Activated CD8-positive, alpha-beta memory T cell treated with anti-CD3 and anti-CD28 coated beads, Interleukin-2, amount 50 U/mL, for 48 hours (primary cell): ENCODE measurements around the gene PITX2.
A peak's percentile ranks its signal among the peaks of the same experiment; 100 is the strongest.

Experiments
- DNase-seq: peaks from one replicate; pipeline ENCODE4 v3.0.0-alpha.2; 2020

The PITX2 gene

DNA sequence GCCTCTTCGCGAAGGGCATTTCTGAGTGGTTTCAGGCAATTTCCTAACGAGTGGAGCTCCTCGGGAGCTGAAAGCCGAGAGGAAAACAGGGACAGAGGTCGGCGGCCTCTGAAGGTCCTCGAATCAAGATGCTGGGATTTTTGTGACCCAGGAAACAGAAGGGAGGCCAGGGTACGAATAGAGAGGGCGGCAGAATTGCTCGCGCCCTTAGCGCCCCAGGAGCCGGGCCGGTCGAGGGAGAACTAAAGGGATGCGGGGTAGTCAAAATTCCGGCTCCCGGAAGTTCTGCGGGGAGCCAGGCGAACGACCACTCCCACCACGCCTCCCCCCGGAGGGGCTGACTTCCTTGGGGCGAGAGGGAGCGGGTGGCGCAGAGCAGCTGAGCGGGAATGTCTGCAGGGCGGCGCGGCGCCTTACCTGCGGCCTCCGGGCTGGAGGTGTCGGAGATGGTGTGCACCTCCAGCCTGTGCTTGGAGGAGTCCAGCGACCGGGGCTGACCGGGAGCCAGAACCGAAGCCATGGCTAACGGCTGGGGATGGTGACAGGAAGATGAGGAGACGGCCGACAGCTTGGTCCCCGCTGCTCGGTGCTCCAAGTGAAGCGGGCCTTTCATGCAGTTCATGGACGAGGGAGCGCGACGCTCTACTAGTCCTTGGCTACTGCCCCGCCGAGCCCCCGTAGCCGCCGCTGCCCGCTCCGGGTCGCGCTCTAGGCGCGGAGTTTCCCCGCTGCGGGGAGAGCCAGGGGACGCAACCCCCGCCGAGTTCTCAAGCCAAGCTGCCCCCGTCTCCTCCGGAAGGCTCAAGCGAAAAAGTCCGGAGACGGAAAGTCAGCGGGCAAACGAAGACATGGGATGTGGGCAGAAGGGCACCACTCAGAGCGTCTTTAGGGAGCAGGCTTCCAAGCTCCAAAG lies 782 bp downstream of the PITX2 start:
- peak; percentile 52 for DNase-seq

DNA sequence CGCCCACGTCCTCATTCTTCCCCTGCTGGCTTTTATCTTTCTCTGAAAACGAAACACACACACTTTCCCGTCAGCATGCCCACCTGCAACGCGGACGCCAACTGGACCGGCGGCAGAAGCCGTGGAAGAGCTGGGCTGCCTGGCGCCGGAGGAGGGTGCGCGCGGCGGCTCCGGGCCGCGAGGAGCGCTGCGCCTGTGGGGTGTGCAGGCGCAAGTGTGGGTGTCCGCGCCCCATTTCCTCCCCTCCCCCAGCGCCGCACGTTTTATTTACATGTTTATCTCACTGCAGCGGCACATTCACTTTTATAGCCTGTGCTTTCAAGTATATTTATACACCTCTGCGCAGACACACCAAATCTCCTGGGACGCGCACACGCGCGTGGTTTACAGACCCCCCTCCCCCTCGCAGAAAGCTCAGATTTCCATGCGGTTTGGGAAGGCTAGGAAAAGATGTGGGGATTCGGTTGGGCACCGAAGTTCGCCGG lies 1.5 kb downstream of the PITX2 start:
- DNase-seq: no peak

DNA sequence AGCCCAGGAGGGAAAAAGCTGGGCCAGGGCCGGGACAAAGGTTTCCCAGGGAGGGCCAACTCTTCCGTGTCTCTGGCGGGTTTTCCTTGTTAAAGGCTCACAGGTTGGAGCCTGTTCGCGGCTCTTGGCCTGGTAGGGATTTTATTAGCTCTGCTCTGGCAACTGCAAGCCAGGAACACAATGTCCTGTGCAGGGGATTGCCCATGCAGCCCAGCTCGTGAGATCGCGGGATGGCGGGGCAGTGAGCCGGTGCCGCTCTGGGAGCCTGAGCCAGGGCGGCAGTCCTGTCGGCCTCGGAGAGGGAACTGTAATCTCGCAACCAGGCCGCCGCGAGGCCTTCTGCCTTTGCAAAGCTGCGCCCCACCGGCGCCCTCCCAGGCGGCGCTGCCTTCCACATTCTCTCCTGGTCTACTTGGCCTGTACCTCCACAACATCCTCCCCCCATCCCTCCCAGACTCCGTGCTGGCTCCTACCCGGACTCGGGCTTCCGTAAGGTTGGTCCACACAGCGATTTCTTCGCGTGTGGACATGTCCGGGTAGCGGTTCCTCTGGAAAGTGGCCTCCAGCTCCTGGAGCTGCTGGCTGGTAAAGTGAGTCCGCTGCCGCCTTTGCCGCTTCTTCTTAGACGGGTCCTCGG lies 2.1 kb downstream of the PITX2 start:
- peak; percentile 67 for DNase-seq

DNA sequence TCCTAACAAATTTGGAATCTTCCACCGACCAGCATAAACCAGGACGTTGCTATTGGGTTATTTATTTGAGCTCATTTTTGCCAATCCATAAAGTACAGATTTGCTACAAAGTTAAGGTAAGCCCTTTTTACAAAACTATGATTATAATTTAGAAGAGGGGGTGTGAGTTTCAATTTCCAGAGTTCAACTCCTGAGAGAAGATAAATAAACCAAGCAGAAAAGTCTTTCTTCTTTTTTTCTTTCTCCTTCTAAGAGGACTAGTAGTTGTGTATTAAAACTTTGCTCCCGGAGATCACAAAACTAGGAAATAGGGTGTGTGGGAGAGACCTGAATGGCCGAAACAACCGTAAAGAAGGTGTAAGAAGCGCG lies 2.6 kb downstream of the PITX2 start:
- no peak for DNase-seq

DNA sequence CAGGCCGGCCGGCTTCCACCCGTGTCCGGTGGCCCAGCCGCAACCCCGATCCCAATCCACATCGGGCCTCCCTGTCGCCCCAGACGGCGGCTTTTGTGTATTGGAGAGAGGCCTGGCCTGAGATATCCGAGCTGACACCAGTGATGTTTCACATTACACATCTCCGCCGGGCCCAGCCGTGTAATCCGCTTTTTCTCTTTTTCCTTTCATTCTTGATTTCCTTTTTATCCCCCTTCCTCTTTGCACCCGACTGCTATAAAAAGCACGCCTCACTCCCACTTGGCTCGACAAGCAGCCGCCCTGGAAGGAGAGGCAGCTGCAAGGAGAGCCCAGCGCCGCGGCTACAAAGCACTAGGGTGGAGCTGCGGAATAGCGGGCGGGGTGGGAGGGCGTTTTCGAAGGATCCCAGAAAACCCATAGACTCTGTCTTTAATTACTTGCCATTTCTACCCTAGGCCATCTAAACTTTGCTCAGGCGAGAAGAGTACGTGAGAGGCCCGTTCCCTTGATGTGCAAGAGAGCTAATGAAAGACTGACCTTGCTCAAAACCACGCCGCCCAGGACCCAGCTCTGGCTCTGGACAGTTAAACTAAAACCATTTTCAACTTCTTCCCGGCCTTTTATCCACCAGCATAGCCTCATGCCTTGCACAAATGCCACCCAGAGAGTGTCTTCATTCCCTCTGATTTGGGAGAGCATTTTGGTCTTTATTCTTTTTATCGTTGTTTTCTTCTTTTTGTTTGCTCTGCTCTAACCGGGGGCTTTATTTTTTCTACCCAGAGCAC lies 3.2 kb downstream of the PITX2 start:
- peak; percentile 51 for DNase-seq

DNA sequence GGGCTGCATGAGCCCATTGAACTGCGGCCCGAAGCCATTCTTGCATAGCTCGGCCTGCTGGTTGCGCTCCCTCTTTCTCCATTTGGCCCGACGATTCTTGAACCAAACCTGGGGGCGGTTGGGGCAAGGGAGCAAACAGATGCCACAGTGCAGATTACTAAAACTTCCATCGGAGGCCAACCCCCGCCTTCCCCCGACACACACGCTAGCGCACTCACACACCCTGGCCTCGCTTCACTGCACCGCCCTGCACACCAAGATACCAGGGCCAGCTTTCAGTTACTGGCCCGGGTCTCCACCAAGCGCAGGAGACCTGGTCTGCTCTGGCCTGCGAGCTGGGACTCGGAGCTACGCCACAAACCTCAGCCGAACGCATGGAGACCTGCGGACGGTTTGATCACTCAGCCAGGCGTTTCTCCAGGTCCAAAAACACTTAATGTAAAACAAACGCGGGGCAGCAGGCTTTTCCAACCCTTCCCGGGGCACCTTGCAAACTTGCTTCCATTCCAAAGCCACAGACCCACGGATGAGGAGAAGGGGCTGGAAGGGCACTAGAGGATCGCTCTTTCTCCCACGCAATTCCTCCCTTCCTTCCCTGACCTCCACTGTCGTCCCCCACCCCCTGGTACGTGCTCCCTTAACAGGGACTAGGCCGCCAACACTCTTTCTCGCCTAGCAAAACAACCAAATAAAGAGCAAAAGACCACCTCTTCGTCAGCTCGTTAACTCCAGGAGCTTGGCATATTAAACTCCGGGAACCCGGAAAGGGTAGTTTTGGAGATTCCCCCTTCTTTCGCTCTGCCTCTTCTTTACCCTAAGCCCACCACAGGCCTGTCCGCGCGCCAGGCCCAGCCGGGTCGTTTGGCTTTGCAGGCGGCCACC lies 4.1 kb downstream of the PITX2 start:
- no peak for DNase-seq

DNA sequence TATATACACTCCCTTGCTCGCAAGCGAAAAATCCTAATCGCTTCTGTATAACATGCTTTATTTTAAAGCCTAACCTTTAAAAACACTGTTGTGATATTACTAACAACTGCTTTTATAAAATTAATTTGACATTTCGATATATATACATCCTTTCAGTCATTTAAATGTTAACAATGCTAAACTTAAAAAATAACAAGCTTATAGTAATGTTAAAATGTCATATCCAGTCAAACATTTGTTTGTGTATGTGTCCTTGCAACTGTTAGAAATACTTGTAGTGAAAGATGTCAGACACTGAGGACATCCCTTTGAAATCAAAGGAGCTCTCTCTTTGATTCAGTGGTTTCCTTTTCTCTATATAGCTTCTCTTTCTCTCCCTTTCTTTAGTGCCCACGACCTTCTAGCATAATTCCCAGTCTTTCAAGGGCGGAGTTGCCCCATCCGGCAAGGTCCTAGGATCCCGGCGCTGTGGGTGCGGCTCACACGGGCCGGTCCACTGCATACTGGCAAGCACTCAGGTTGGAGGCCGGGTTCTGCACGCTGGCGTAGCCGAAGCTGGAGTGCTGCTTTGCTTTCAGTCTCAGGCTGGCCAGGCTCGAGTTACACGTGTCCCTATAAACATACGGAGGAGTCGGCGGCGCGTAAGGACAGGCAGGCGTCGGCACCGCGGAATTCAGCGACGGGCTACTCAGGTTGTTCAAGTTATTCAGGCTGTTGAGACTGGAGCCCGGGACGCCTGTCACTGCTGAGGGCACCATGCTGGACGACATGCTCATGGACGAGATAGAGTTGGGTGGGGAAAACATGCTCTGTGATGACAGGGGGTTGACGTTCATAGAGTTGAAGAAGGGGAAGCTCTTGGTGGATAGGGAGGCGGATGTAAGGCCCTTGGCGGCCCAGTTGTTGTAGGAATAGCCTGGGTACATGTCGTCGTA lies 5.0 kb downstream of the PITX2 start:
- peak; percentile 51 for DNase-seq

DNA sequence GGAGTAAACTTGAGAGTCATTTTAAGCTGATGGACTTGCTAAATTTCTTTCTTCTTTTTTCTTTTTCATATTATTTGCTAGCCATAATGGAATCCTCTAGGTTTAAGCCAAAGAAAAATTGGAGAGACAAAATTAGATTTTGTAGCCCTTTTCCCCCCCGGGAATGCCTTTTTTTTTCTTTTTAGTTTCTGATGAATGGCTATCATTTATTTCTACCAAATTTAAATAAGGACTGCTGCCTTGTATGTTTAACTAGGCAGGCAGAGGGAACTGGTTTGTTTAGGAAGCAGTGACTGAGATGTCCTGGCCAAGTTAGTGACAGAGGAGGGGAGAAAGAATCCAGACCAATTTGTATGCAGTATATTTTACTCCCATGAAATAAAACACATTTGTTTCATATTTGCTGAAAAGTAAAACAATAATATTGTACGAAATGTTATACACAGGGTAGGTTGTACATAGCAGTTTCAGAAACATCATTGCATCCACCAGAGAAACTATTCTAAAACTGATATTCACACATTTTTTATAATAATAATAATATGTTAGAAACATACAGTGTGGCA lies 5.7 kb downstream of the PITX2 start:
- no peak for DNase-seq

DNA sequence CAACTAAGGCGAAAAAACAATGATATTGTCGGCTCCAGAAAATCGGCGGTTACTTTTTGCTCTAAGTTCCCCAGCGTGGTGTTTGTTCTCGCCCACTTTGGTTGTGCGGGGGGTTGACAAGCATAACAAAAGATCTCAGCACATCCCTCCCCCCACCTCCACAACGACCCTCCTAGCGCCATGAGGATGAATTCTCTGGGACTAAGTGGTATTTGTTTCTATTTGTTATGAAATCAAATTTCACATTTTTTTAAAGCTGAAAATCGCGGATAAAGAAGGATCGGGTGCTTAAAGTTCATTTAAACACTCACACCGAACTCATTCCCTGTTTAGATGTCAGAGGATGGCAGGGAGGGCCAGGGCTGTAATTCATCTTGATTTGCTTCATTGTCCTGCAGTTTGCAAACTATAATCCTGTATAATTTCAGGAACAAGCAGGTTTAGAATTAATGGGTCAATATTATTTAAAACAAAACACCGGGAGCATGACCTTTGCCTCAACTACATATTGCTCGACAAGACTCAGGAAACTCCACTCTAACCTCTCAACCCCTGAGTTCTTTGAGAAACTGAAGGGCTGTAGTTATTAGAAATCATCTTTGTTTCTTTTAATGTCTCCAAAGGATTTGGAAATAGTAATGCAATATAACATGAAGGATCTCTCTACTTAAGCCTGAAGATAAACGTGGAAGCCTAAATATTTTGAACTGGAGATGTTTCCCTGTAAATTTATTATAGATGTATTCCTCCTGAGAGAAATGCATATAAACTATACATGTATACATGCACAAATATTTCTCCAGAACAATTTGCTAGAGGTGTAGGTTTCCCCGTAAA lies 6.4 kb downstream of the PITX2 start:
- no peak for DNase-seq

DNA sequence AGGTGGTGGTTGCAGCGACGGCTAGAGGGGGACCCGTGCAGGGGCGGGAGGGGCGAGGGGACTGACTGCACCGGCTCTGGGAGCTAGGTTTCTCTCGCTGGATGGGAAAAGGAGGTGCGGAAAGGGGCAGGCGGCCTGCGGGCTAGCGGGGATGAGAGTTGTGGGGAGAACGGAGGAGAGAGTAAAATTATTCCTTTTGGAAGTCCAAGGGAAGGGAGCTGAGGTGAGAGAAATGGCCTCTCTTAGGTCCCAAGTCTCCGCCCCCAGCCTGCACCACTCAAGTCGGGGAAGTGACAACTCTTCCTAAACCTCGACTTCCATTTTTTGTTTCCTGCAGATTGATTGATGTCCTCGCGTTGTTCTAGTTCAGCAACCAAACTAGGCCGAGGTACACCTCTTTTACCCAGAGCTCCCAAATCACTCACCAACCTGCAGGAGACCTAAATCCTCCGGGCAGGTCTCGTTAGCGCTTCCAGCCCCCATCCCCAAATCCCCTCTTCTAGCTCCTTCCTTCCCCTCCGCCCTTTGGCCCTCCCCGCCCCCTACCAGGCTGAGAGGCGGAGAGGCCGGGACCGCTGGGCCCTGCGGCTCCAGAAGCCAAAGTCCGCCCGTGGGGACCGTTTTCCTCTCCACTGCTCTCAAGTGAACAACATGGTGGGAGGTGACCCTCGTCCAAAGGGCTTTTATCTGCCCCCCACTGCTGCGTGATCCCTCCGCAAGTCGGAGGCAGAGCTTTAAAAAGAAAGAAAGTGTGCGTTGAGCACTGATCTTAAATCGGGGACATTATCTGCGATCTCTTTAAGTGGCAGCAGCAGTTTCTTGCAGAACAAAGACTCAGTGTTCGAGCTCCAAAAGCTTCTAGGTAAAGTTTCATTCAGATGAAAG lies 7.3 kb downstream of the PITX2 start:
- DNase-seq: no peak

DNA sequence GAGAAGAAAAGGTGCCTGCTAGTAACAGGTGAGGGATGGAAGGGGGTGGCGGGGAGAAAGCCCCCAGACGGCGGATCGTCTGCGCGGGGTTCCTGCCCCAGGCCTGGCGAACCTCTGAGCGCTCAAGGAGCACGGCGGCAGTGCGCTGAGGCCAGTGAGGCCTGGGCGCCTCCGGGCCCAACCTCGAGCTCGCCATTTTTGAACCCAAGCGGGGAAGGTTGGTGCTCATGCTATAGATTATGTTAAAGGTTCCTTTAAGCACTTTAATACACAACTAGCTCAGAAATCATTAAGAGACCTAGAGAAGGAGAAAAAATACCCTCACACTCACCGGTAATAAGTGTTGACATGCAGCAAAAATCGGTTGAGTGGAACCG lies 7.9 kb downstream of the PITX2 start:
- DNase-seq: no peak

DNA sequence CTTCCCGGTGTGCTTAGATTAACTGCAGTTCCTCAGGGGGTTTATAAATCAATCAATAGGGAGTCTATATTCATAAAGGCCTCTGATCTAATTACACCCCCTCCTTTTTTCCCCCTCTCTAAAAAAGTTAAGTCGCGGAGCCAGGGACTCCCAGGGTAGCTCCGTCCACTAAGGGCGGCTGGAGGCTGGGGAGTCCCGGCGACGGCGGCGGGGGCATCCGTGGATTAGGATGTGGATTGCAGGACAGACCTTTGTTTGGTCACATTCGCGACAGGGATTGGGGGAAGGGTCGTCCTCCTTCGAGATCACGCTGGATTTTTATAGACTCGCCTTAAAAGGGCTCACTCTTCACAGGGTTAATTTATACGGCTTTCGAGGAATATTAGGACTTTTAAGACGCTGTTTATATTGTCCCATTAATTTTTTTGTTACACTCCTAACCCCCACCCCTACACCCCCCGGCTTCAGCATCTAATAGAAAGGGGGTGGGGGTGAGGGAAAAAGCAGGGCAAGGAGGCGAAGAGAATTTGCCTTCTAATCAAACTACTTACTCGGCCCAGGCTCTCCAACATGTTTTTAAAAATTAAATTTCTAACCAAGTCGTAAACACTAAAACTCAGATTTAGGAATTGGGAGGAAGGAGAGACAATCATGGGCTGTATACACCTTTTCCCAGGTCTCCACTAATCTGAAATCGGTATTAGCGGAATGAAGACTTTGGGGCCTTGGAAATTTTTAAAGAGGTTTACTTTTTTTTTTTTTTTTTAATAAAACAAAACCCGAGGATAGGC lies 8.5 kb downstream of the PITX2 start:
- no peak for DNase-seq

DNA sequence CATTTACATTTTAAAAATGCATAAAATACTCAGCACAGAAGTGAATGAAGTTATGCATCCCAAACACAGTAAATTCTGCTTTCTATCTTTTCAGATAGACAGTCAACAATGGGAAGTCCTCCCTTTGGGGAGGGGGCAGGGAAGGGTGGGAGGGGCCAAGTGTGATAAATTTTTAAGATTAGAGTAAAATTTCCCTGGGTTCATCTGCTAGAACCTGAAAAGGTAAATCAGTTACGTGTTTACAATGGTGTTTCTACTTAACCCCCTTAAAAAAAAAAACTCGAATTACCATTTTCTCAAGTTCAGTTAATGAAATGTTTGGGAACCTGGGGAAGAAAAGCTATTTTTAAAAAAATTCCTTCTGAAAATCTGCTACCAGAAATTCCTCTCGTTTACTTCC lies 9.1 kb downstream of the PITX2 start:
- no peak for DNase-seq

DNA sequence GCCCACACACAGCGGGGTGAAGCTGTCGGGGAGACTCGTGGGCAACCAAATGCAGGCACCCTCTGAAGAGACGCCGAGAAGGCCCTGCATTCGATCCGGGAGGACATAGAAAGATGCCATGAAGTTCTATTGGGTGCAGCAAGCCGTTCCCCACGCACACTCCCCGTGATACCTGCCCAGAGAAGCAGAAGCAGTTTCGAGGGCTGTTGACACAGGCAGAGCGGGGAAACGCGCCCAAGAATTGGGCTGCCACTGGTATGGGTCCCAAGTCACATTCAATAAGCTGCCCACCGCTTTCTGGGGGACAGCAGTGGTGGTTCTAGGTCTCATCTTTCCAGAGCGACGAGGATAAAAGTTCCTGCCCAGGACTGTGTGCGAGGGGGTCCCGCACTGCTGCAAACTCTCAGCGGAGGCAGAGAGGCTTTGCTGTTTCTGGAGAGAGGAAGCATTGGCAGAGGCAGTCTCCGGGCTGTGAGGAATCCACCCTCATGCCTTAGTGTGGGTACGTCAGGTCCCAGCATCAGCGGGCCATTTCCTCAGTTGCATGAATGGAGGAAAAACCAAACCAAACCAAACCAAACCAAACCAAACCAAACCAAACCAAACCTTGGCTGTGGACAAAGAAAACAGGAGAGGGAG lies 10.1 kb downstream of the PITX2 start:
- DNase-seq: no peak

DNA sequence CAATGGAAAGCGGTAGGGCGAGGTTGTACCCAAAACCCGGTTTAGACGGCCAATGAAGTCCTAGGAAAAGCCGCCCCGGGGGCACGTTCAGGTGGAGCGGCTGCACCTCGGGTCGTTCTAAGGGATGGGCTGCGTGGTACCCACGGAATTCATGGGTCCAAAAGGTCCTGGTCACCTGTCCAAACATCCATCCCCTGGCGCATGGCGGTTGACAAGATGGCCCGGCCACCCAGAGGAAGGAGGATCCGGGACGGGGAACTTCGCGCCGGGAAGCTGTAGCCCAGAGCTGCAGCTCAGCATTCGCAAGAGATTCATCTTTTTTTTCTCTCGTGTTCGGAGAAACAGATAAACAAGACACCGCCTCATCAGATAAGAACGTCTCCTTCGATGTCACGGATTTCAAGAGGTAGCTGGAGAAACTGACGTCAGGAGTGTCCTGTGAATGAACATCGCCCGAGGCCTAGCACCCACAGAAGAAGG lies 10.9 kb downstream of the PITX2 start:
- DNase-seq: no peak

DNA sequence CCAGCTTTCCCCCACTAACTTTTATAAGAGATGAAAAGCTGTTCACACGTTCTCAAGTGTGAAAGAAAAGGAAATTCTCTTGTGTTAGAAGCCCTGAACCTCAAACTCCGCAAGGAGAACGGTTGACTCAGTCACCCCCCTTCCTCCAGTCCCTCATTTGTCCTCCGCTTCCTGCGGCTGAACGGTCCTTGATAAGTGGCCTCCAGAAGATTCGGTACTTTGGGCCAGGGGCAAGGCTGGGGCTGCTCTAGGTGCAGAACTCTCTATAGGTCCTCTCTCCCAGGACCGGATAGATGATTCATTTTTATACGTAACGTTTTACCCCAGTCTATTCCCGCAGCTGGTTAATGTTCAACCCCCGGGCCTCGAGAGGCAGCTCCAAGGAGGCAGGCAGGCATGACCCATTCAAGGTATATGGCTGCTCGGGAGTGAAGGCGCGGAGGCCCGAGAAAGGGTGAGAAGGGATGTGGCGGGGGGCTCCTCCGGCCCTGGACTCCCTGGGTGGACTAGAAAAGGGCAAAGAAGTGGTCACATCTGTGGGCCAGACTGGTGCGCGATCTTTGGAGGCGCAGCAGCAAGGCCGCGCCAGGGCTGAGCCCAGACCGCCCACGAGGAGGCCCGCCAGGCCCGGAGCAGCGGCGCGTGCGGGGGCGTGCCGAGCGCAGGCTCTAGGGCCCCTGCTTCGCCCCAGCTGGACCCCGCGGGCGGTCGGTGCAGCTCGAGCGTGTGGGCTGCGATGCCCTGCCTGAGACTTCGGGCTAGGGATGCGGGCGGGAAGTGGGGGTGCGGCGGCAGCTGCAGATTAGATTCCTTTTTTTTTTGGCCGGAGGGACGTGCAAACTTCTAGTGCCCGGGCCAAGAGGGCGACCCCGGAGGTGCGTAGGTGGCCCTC lies 11.7 kb downstream of the PITX2 start:
- DNase-seq: no peak

DNA sequence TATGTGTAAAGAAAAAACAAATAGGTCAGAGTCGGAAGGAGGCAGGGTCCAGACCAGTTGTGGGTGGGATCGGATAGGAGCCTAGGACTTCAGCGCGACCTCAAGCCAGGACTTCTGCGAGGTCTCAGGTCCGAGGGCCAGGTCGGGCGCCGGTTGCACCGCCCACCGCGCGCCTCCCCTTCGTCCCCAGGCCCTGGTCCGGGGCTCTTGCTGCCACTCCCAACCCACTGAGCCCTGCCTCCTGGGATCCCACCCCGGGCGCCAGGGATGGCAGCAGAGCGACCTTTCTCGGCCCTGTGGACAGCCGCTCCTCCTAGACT lies 12.3 kb downstream of the PITX2 start:
- DNase-seq: no peak
